NAMALWA (cell line): ENCODE results near the gene RAD18.

Experiments used
- DNase-seq: peaks from one replicate; pipeline ENCODE4 v3.0.0-alpha.2; 2015; ENCODE audit warnings: low spot score

The RAD18 gene

DNA sequence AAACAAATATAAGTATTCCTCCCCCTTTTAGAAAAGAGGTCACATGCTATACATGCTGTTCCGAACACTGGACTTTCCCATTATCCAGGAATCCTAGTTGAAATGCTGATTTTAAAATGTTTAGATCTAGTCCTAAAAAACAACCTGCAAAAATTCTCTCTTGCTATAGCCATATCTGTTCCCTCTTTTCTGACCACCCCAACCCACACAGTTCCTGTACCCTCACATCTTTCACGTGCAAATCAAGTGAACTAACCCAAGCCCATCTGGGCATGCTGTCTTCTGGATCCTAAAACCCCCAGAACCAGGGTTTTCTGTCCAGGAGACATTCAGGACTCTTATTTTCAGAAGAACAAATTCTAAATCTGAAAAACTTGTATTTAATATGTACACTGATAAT lies 67.4 kb downstream of the RAD18 start:
- DNase-seq, result no peak

DNA sequence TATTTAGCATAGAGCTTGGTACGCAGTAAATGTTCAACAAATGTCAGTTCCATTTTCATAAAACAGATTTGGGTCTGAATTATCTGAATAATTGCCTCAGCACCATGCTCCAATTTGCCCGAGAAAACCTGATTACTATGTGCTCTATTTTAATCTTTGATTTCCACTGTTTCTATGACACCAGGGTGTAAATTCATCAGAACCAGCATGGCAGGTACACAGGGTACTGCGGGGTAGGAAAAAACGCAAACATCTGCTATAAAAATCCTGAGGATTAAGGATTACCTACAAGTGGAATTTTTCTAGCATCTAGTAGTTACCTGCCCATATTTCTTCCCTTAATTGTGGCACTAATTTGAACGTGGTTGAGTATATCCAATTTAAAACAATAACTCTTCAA lies 70.3 kb downstream of the RAD18 start:
- no peak for DNase-seq

GRCh38 chr3:8891774-8892173 lies 71.5 kb downstream of the RAD18 start:
- no peak for DNase-seq

GRCh38 chr3:8891303-8891702 lies 72.0 kb downstream of the RAD18 start:
- DNase-seq, result no peak

GRCh38 chr3:8888301-8888915 lies 74.9 kb downstream of the RAD18 start:
- no peak for DNase-seq

- DNase-seq, result no peak
These were observed 75.6 kb downstream of the RAD18 start for GRCh38 chr3:8887435-8888300.

GRCh38 chr3:8886546-8886945 lies 76.7 kb downstream of the RAD18 start:
- DNase-seq, result no peak

GRCh38 chr3:8885536-8886316 lies 77.5 kb downstream of the RAD18 start:
- DNase-seq, result no peak

- no peak for DNase-seq
These were observed 78.5 kb downstream of the RAD18 start for GRCh38 chr3:8884630-8885290.

DNA sequence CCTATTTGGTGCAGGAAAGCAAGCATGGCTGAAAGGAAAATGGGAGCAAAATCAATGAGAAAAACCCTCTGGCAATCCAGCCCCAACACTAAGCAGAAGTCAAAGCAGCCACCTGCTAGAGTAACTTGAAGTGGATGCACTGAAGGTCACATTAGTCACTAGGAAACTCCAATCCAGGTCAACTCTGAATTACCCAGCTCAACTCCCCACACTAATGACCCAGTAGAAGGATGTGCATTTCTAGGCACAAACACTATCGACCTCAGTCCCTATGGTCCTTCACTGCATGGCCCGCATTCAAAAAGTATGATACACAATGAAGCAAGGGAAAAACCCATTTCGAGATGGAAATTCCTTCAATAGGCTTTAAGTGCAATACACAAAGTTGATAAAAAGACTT lies 80.6 kb downstream of the RAD18 start:
- DNase-seq, result no peak

DNA sequence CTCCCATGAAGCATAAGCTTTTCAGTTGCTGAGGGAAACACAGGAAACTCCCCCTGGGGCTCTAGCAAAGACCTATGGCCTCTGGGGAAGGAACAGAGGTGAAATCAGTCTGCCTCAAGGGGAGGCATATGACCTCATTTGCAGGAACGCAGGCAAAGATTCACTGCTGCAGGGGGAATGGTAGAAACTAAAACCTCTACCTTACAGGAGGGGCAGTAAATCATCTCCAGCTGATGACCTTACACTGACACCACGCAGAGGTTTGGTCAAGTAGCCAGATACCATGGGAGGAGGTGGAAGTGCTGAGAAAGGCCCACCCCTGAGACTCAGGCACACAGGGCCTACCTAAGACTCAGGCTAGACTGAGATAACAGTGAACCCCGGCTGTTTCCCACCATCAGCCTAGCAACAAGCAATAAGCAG lies 81.1 kb downstream of the RAD18 start:
- no peak for DNase-seq

DNA sequence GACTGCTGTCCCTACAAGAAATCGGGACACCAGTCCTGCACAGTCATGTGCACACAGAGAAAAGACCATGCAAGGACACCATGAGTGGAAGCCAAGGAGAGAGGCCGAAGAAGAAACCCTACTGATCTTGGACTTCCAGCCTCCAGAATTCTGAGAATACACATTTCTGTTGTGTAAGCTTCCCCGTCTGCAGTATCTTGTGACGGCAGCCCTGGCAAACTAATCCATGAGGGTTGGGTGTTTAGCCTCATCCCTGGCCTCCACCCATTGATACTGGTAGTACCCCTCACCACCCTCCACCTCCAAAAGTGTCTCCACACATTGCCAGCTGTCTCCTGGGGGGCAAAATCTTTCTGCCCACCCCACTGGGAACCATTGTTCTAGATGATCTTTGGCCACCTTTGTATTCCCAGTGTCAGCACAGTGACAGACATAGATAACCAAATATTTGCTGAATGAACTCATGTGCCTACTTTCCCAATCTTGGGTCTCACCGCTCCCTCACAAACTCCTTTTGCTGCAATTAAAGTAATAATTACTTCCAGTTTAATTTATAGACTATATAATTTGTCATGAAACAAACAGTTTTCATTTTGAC lies 83.8 kb downstream of the RAD18 start:
- DNase-seq, result no peak

DNA sequence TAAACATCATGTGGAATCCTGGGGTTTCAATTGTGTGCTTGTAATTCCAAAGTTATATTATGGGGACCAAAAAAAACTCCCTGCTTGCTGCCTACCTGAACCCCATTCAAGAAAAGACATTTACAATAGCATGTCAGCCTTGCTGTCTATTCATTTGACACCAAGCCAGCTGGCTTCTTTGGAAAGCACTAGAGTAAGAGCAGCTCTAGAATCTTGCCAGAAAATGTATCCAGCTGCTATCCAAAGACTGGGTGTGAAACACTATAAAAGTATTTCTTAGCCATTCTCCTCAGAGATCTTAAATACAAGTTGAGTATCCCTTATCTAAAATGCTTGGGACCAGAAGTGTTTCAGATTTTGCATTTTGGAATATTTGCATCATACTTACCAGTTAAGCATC lies 87.4 kb downstream of the RAD18 start:
- DNase-seq, result no peak

GRCh38 chr3:8873740-8874139 lies 89.5 kb downstream of the RAD18 start:
- DNase-seq, result no peak

DNA sequence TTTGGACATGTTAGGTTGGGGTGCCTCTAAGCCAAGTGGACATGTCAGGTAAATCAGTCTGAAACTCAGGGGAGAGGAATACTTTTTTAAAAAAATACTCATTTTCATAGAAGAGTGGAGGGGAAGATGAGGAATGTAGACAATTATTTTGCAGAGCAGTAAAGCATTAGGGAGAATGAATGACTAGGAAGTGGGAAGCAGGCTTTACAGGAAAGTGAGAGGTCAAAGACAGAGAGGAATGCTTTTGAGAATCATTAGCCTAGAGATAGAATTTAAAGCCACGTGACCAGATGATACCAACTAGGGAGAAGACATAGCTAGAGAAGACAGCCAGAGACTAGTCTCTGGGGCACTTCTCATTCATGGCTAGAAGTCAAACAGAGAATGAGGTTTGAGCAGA lies 91.0 kb downstream of the RAD18 start:
- DNase-seq, result no peak

GRCh38 chr3:8871306-8871705 lies 92.0 kb downstream of the RAD18 start:
- no peak for DNase-seq

DNA sequence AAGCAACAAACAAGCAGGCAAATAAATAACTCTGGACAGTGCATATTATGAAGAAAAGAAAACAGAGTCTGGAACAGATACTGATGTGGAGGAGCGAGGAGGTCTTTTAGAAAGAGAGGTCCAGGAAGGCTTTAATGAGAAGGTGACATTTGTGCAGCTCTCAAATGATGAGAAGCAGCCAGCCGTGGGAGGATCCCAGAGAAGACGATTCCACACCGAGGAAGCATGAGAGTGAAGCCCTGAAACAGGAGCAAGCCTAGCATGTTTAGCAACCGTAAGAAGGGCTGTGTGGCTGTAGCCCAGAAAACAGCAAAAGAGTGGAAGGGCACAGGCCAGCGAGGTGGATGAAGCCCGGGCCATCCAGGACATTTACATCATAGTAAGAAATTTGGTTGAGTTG lies 93.1 kb downstream of the RAD18 start:
- DNase-seq, result no peak

DNA sequence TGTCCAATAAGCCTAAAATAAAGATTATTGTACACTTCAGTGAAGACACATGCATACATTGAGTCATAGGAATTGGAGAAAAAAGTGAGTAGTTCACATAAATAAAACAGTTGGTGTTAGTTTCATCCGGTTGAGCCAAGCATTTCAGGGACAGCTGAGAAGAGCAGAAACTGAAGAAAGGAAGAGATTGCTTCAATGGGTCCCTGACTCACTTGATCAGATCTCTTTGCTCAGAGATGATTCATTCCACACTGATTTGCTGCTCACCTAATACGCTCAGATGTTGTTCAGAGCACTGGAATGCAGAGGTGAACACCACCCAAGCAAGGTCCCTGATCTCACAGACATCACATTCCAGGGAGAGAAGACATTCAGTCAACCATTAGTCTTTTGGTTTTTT lies 93.7 kb downstream of the RAD18 start:
- DNase-seq, result no peak

DNA sequence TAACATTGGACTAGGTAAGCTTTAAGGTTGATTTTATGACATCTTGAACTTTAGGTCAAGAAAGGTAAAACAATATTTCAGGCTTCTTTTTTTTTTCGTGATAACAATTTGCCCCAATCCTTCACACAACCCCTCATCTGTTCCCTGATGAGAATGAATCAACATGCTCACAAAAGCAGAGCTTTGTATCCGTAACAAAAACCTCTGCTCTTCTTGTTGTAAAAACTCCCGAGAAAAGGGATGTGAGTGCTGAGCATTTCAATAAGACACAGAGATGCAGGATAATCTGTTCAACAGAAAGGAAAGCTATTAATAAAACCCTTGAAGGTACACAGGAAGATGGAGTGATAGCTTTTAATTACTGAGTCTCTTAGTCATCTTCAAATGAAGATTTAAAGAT lies 94.3 kb downstream of the RAD18 start:
- no peak for DNase-seq

- DNase-seq, result no peak
These were observed 95.6 kb downstream of the RAD18 start for GRCh38 chr3:8867646-8868045.

GRCh38 chr3:8865697-8866096 lies 97.6 kb downstream of the RAD18 start:
- DNase-seq, result no peak
